A549 (cell line): ENCODE measurements around the gene PTRH1.

Experiments used
- CEBPB ChIP-seq, 2 experiments: fragments of >200 bp in 1 of 2; sonication (Bioruptor Twin) in 1 of 2; formaldehyde crosslinking in 1 of 2; IDR thresholded peaks; 2 replicates each; pipeline ENCODE4 v1.6.1; 2012 to 2016
- CHD4 ChIP-seq: fragments of 200-600 bp; sonication (generic); IDR thresholded peaks from 2 replicates; pipeline ENCODE4 v1.6.1; 2016; ENCODE audit warnings: antibody characterized with exemption, mild to moderate bottlenecking, borderline replicate concordance
- CTCF ChIP-seq: fragments of >200 bp; sonication (Bioruptor Twin); formaldehyde crosslinking; IDR thresholded peaks from 3 replicates; pipeline ENCODE4 v1.5.1; 2016
- GATA3 ChIP-seq: IDR thresholded peaks from 2 replicates; pipeline ENCODE4 v1.6.1; 2012; ENCODE audit warnings: borderline replicate concordance
- HOXA7 ChIP-seq: fragments of 250-450 bp; sonication (Bioruptor Pico); IDR thresholded peaks from 2 replicates; pipeline ENCODE4 v1.5.0; 2020; ENCODE audit warnings: mild to moderate bottlenecking, moderate library complexity
- NPAS2 ChIP-seq: fragments of 250-450 bp; sonication (Bioruptor Pico); IDR thresholded peaks from 2 replicates; pipeline ENCODE4 v1.8.0; 2022; ENCODE audit warnings: mild to moderate bottlenecking, moderate library complexity, borderline replicate concordance
- REST ChIP-seq: fragments of 200-600 bp; sonication (generic); IDR thresholded peaks from 2 replicates; pipeline ENCODE4 v1.6.1; 2016; ENCODE audit warnings: antibody characterized with exemption, mild to moderate bottlenecking, moderate library complexity
- RFX5 ChIP-seq: fragments of 450-650 bp; IDR thresholded peaks from 2 replicates; pipeline ENCODE4 v1.7.1; 2014; ENCODE audit warnings: antibody characterized with exemption, mild to moderate bottlenecking, moderate library complexity

GRCh38 chr9:127703289-127703946 lies 12.0 kb downstream of the PTRH1 start:
- no peak for TF ChIP-seq REST
- no peak for TF ChIP-seq CEBPB (IDR thresholded peaks at IDR 0.05)
- TF ChIP-seq HOXA7 (CRISPR knock-in tag) = no peak
- no peak for TF ChIP-seq GATA3
- TF ChIP-seq NPAS2 (CRISPR knock-in tag) = no peak
- no peak for TF ChIP-seq CTCF
- TF ChIP-seq CHD4 = no peak
- no peak for TF ChIP-seq RFX5
